MCF 10A (cell line): ENCODE measurements around the gene COPS6. TPM values are rescaled to one million over a fixed set of nuclear protein-coding genes. Genes with fewer than 3 reads are reported as not detected.

Source experiments
- BruUV-seq: library from RNA; stranded (reverse); fragments of 400-500 nt; replicated peaks from 2 replicates; lab custom pipeline; 2021; lab: Mats Ljungman, UMichigan
- CTCF ChIA-PET: fragments of 300-600 bp; sonication (Branson Sonifier 250); formaldehyde crosslinking; extraction: SDS; loops from one replicate; lab custom pipeline; 2021; ENCODE audit warnings: antibody characterized with exemption, inconsistent platforms; lab: Yijun Ruan, JAX
- POLR2A ChIA-PET: fragments of 300-600, 350-650 bp; sonication (Branson Sonifier 250); formaldehyde crosslinking; extraction: SDS; loops from one replicate; lab custom pipeline; 2020; ENCODE audit warnings: antibody characterized with exemption, inconsistent platforms; lab: Yijun Ruan, JAX
- DNase-seq: peaks from one replicate; pipeline ENCODE4 v3.0.0-alpha.2; 2018; ENCODE audit not compliant: unreplicated experiment
- H3K27ac Mint-ChIP-seq: one replicate; pipeline ENCODE4 v1.8.0; 2022; ENCODE audit warnings: mild to moderate bottlenecking, low read depth, mixed read lengths; ENCODE audit not compliant: unreplicated experiment
- H3K27me3 Mint-ChIP-seq: one replicate; pipeline ENCODE4 v1.8.0; 2022; ENCODE audit warnings: mixed read lengths; ENCODE audit not compliant: insufficient read depth, unreplicated experiment
- H3K36me3 Mint-ChIP-seq: one replicate; pipeline ENCODE4 v1.8.0; 2022; ENCODE audit warnings: mild to moderate bottlenecking, moderate library complexity, mixed read lengths; ENCODE audit not compliant: insufficient read depth, unreplicated experiment
- H3K4me1 Mint-ChIP-seq: one replicate; pipeline ENCODE4 v1.8.0; 2022; ENCODE audit warnings: mixed read lengths; ENCODE audit not compliant: insufficient read depth, unreplicated experiment
- H3K4me3 Mint-ChIP-seq: one replicate; pipeline ENCODE4 v1.8.0; 2022; ENCODE audit warnings: mild to moderate bottlenecking, moderate library complexity, mixed read lengths; ENCODE audit not compliant: unreplicated experiment
- H3K9me3 Mint-ChIP-seq: one replicate; pipeline ENCODE4 v1.8.0; 2022; ENCODE audit warnings: mixed read lengths; ENCODE audit not compliant: unreplicated experiment
- CTCF ChIP-seq: fragments of 200-600 bp; IDR thresholded peaks from one replicate; pipeline ENCODE4 v1.8.0; 2022; ENCODE audit warnings: antibody characterized with exemption, mild to moderate bottlenecking; ENCODE audit not compliant: unreplicated experiment
- intact Hi-C: fragments of 100-400 bp; cut with micrococcal nuclease; formaldehyde crosslinking; loops from 2 replicates; pipeline ENCODE4 v1.14.1; 2022
- total RNA-seq: library from RNA; stranded (reverse); gene quantifications from 2 replicates; pipeline ENCODE4 v1.2.3, GENCODE V29; 2022

COPS6 gene
- total RNA-seq, 1 experiment from 2014 or later, result 103 TPM

GRCh38 chr7:100089458-100090196 lies 858 bp downstream of the COPS6 start:
- TF ChIP-seq CTCF, result no peak

GRCh38 chr7:100090527-100091410 lies 2.0 kb downstream of the COPS6 start:
- Mint-ChIP-seq H3K4me3 (peak overlapping the region; percentile 31), H3K4me1 (peaks cover 18% of the 10 kb centered on the region), H3K27ac (no peak overlapping the region), H3K36me3 (peaks cover 67% of the 10 kb centered on the region), H3K9me3 (no peaks in the 10 kb centered on the region), H3K27me3 (no peaks in the 10 kb centered on the region)
- POLR2A ChIA-PET, result interaction anchor here (0.9 to 3.7 kb wide), 6 partner anchors 10 to 58 kb away, joined by 3 to 92 read pairs (median 5); partner anchors contain the start of genes AP4M1, LAMTOR4, MBLAC1 and MCM7
- TF ChIP-seq CTCF, result no peak
- DNase-seq, result no peak
- BruUV-seq, result no TSS peak
- intact Hi-C loops, result no loop called here
- CTCF ChIA-PET, result interaction anchor here (0.7 kb wide), 1 partner anchor 26 kb away, joined by 3 read pairs; no protein-coding TSS in a partner anchor

More at GRCh38 chr7:100089458-100090196, 858 bp downstream of the COPS6 start:
- peaks cover 56% of the 10 kb centered on the region for H3K36me3 Mint-ChIP-seq
- no peaks in the 10 kb centered on the region for H3K9me3 Mint-ChIP-seq
- no peaks in the 10 kb centered on the region for H3K27me3 Mint-ChIP-seq
- no TSS peak for BruUV-seq
- ChIA-PET POLR2A (interaction anchor here (0.6 to 3.7 kb wide), 17 partner anchors 9 to 590 kb away, joined by 3 to 92 read pairs (median 3); partner anchors contain the start of genes AP4M1, LAMTOR4, MBLAC1 and MCM7), CTCF (interaction anchor here (0.6 to 0.7 kb wide), 6 partner anchors 67 to 1512 kb away, joined by 3 read pairs; no protein-coding TSS in a partner anchor)
- intact Hi-C loops, result loop anchor here (1.0 to 10.0 kb wide), 2 partner anchors 11 to 175 kb away; partner anchors contain the start of gene TRIM4
- DNase-seq, result no peak
- peak overlapping the region; percentile 76 for H3K27ac Mint-ChIP-seq
- H3K4me1 Mint-ChIP-seq, result peaks cover 18% of the 10 kb centered on the region
- H3K4me3 Mint-ChIP-seq, result peak overlapping the region; percentile 92

GRCh38 chr7:100091411-100092181 lies 2.8 kb downstream of the COPS6 start:
- intact Hi-C loops, result no loop called here
- TF ChIP-seq CTCF, result no peak
- ChIA-PET POLR2A (interaction anchor here (0.9 to 3.7 kb wide), 5 partner anchors 9 to 39 kb away, joined by 3 to 92 read pairs (median 4); partner anchors contain the start of genes AP4M1, MBLAC1, MCM7 and ZNF3), CTCF (no interaction called here)
- no peak overlapping the region for H3K27ac Mint-ChIP-seq
- DNase-seq, result no peak
- no peak overlapping the region for H3K4me3 Mint-ChIP-seq
- peaks cover 75% of the 10 kb centered on the region for H3K36me3 Mint-ChIP-seq
- H3K27me3 Mint-ChIP-seq, result no peaks in the 10 kb centered on the region
- no peaks in the 10 kb centered on the region for H3K9me3 Mint-ChIP-seq
- BruUV-seq, result TSS peak; percentile 78
- H3K4me1 Mint-ChIP-seq, result peaks cover 18% of the 10 kb centered on the region
